Natural killer cell treated with Interleukin-12 subunit alpha and Interleukin-12 subunit beta and Interleukin-15 and Interleukin-18, amount 100 ng/mL, for 72 hours (primary cell): ENCODE data around the gene XAGE1A. TPM values are rescaled to one million over a fixed set of nuclear protein-coding genes. Genes with fewer than 3 reads are reported as not detected.
"Not testable (repeated sequence)": the region's sequence is repeated elsewhere in the genome, so short reads cannot be mapped to it uniquely, and the experiment has no call there.

ENCODE experiments used
- ATAC-seq, 2 donors: fragments of 150-1000 bp; cut with Tn5 transposase in 1 of 2; sonication (Bioruptor Pico), chemical (Tn5 transposase) in 1 of 2; 2 replicates each; pipeline ENCODE4 v1.10.0; 2021
- DNase-seq: peaks from one replicate; pipeline ENCODE4 v3.0.0; 2022; ENCODE audit warnings: low spot score
- H3K27ac Mint-ChIP-seq, 2 donors: 1 replicate in 1 of 2; 2 replicates in 1 of 2; pipeline ENCODE4 v1.8.0; 2022; ENCODE audit warnings: mixed read lengths in 2 of 2, mild to moderate bottlenecking in 1 of 2, moderate library complexity in 1 of 2
- H3K27me3 Mint-ChIP-seq, 2 donors: 1 replicate in 1 of 2; 2 replicates in 1 of 2; pipeline ENCODE4 v1.8.0; 2022; ENCODE audit warnings: mixed read lengths in 2 of 2
- H3K36me3 Mint-ChIP-seq: one replicate; pipeline ENCODE4 v1.8.0; 2022; ENCODE audit warnings: mixed read lengths
- H3K4me1 Mint-ChIP-seq, 2 donors: 1 replicate in 1 of 2; 2 replicates in 1 of 2; pipeline ENCODE4 v1.8.0; 2022; ENCODE audit warnings: low read depth in 2 of 2, mixed read lengths in 2 of 2, mild to moderate bottlenecking in 1 of 2
- H3K4me3 Mint-ChIP-seq: one replicate; pipeline ENCODE4 v1.8.0; 2022; ENCODE audit warnings: mixed read lengths
- H3K9me3 Mint-ChIP-seq: 2 replicates; pipeline ENCODE4 v1.8.0; 2022; ENCODE audit warnings: mixed read lengths
- total RNA-seq, 2 donors: library from RNA; stranded (reverse); gene quantifications; one replicate each; pipeline ENCODE4 v1.2.3, GENCODE V29; 2022

Gene XAGE1A, protein sequence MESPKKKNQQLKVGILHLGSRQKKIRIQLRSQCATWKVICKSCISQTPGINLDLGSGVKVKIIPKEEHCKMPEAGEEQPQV
- not detected for total RNA-seq

DNA sequence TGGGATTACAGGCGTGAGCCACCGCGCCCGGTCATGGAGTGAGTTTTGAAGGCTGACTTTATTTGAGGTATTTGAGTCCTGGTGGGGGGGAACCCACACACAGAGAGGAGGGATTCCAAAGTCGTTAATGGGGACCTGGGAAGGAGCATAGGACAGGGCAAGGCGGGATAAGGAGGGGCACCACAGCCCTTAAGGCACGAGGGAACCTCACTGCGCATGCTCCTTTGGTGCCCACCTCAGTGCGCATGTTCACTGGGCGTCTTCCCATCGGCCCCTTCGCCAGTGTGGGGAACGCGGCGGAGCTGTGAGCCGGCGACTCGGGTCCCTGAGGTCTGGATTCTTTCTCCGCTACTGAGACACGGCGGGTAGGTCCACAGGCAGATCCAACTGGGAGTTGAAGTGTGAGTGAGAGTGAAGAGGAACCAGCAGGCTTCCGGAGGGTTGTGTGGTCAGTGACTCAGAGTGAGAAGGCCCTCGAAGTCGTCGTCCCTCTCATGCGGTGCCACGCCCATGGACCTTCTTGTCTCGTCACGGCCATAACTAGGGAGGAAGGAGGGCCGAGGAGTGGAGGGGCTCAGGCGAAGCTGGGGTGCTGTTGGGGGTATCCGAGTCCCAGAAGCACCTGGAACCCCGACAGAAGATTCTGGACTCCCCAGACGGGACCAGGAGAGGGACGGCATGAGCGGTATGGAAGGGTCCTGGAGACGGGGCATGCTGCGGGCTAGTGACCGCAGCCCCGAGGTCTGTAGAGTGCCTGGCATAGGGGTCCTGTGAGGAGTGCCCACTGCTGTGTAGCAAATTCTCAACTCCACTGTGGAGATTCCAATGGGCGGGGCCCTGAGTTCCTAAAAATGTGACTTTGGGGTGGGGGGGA, at the start of gene XAGE1A:
Gene XAGE1A, plus strand, starts transcription at position 264 of the 874 bp plus-strand sequence. CDS start 1,554 bp downstream, outside the sequence.
- not testable (repeated sequence) for H3K4me1 Mint-ChIP-seq, H3K36me3 Mint-ChIP-seq, DNase-seq, H3K27me3 Mint-ChIP-seq, H3K27ac Mint-ChIP-seq, H3K9me3 Mint-ChIP-seq, H3K4me3 Mint-ChIP-seq
- ATAC-seq = peak in 1 of 2 donors; percentile 58

DNA sequence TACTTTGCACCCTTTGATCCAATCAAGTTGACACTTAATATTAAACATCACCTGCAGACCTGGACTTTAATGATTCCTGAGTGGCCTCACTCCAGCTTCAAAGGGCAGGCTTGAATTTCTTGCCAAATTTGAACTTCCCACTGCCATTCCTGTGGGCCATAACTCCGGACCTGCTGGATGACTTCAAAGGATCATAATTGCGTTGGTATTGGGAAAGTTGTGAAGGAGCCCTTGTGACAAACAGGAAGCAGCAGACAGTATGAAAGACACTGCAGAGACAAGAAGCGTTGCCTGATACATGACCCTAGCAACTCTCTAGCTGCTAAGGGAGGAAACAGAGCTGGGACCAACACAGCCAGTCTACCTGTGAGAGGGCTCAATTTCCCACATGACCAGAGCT, 43.6 kb upstream of the XAGE1A start:
- not testable (repeated sequence) for H3K4me1 Mint-ChIP-seq, H3K4me3 Mint-ChIP-seq, H3K27ac Mint-ChIP-seq, H3K9me3 Mint-ChIP-seq, DNase-seq, ATAC-seq, H3K36me3 Mint-ChIP-seq
- peaks cover 0 to 13% of the 10 kb centered on the region in 2 donors for H3K27me3 Mint-ChIP-seq

DNA sequence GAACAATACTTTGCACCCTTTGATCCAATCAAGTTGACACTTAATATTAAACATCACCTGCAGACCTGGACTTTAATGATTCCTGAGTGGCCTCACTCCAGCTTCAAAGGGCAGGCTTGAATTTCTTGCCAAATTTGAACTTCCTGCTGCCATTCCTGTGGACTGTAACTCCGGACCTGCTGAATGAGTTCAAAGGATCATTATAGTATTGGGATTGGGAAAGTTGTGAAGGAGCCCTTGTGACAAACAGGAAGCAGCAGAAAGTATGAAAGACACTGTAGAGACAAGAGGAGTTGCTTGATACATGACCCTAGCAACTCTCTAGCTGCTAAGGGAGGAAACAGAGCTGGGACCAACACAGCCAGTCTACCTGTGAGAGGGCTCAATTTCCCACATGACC, 24.3 kb upstream of the XAGE1A start:
- not testable (repeated sequence) for H3K4me3 Mint-ChIP-seq, ATAC-seq, H3K27ac Mint-ChIP-seq, H3K36me3 Mint-ChIP-seq, H3K4me1 Mint-ChIP-seq, H3K9me3 Mint-ChIP-seq, DNase-seq
- H3K27me3 Mint-ChIP-seq = peaks cover 0 to 14% of the 10 kb centered on the region in 2 donors

DNA sequence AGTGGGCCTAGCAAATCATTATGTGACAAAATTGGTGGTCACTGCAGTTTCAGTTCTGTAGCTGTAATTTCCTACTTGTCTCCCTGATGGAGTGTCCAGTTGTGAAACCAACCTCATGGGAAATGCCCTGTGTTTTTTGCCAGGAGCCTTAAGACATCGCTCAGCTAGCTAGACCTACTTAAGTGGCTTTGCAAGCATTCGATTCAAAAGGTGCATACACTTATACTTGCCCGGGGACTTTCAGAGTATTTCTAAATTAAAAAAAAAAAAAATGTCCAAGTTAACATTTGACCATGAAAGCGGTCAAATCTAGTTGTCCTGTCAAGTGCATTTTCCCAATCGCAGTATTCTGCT, 788 bp downstream of the XAGE1A start:
- H3K9me3 Mint-ChIP-seq, H3K27me3 Mint-ChIP-seq, H3K27ac Mint-ChIP-seq, DNase-seq, H3K4me3 Mint-ChIP-seq, H3K36me3 Mint-ChIP-seq, ATAC-seq, H3K4me1 Mint-ChIP-seq: not testable (repeated sequence)

DNA sequence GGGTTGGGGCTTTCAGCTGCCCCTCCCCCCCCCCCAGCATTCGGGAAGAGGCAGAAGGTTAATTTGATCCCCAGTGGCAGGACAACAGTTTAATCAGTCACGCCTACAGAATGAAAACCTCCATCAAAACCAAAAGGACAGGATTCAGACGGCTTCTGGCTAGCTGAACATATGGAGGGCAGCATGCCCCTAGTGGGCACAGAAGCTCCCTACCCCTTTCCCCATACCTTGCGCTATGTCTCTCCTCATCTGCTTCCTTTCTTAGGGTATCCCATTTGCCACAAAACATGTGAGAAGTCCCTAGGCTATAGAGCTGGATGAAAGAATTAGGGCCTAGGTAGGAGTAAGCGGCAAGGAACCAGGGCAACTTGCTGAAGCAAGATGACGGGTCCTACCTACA, 5.8 kb downstream of the XAGE1A start:
- H3K36me3 Mint-ChIP-seq, ATAC-seq, H3K9me3 Mint-ChIP-seq, H3K27ac Mint-ChIP-seq, H3K4me3 Mint-ChIP-seq, H3K4me1 Mint-ChIP-seq, H3K27me3 Mint-ChIP-seq, DNase-seq: not testable (repeated sequence)

DNA sequence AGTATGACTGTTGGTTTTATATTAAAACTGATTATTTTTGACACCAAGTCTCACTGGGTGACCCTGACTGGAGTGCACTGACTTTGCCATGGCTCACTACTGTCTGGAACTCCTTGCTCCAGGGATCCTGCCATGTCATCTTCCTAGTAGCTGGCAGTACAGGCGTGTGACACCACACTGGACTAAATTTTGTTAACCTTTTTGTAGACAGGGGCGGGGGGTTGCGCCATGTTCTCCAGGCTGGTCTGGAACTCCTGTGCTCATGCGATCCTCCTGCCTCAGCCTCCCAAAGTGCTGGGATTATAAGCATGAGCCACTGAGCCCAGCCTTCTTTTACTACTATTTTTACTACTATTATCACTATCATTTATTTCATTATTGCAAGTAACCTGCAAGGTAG, 8.9 kb downstream of the XAGE1A start:
- no peaks in the 10 kb centered on the region for H3K9me3 Mint-ChIP-seq
- H3K27ac Mint-ChIP-seq = no peak overlapping the region
- DNase-seq (no peak), ATAC-seq (no peak)
- H3K27me3 Mint-ChIP-seq = peaks cover 6 to 25% of the 10 kb centered on the region in 2 donors
- no peaks in the 10 kb centered on the region for H3K4me1 Mint-ChIP-seq
- H3K36me3 Mint-ChIP-seq = no peaks in the 10 kb centered on the region
- no peak overlapping the region for H3K4me3 Mint-ChIP-seq

DNA sequence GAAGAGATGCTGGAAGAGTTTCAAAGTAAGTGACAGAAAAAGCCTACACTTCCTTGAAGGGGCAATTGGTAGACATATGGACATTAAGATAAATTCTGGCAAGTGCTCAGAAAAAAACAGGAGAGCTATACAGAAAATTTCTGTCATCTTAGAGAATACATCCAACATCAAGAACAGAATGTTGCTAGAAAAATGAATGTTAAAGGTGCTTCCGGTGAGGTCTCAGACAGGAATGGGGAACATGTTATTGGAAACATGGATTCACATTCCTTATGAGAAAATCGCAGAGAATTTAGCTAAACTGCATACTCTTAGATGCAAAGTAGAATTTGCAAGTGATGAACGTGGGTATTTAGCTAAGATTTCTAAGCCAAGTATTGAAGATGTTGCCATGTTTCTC, 11.7 kb downstream of the XAGE1A start:
- no peaks in the 10 kb centered on the region for H3K36me3 Mint-ChIP-seq
- DNase-seq (no peak), ATAC-seq (no peak)
- peaks cover 6 to 29% of the 10 kb centered on the region in 2 donors for H3K27me3 Mint-ChIP-seq
- no peak overlapping the region for H3K4me3 Mint-ChIP-seq
- no peak overlapping the region for H3K27ac Mint-ChIP-seq
- no peaks in the 10 kb centered on the region for H3K9me3 Mint-ChIP-seq
- no peaks in the 10 kb centered on the region for H3K4me1 Mint-ChIP-seq

DNA sequence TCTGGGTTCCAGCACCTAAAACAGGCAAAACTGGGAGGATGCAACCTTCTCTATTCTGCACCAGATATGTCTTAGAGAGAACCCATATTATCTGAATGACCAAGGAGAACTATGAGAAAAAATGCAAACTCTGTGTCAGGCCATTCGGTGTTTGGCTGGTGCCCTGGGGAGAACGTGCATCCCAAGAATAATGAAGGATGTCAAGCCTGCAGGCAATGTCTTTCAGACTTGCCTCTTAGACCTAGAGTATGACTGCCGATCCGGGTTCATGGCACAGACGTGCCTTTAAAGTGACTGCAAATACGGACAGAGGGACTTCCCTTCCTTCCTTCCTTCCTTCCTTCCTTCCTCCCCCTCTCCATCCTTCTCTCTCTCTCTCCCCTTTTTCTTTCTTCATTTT, 14.3 kb downstream of the XAGE1A start:
- ATAC-seq = no peak
- no peak overlapping the region for H3K4me3 Mint-ChIP-seq

DNA sequence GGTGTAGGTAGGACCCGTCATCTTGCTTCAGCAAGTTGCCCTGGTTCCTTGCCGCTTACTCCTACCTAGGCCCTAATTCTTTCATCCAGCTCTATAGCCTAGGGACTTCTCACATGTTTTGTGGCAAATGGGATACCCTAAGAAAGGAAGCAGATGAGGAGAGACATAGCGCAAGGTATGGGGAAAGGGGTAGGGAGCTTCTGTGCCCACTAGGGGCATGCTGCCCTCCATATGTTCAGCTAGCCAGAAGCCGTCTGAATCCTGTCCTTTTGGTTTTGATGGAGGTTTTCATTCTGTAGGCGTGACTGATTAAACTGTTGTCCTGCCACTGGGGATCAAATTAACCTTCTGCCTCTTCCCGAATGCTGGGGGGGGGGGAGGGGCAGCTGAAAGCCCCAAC, 15.5 kb downstream of the XAGE1A start:
- not testable (repeated sequence) for ATAC-seq, H3K4me3 Mint-ChIP-seq, H3K36me3 Mint-ChIP-seq, H3K4me1 Mint-ChIP-seq, DNase-seq, H3K9me3 Mint-ChIP-seq, H3K27ac Mint-ChIP-seq
- peaks cover 6 to 20% of the 10 kb centered on the region in 2 donors for H3K27me3 Mint-ChIP-seq

More for the DNA sequence above, 14.3 kb downstream of the XAGE1A start:
- Mint-ChIP-seq H3K27ac (no peak overlapping the region), H3K4me1 (no peaks in the 10 kb centered on the region), H3K36me3 (no peaks in the 10 kb centered on the region), H3K27me3 (peaks cover 6 to 26% of the 10 kb centered on the region in 2 donors), H3K9me3 (no peaks in the 10 kb centered on the region)
- no peak for DNase-seq

DNA sequence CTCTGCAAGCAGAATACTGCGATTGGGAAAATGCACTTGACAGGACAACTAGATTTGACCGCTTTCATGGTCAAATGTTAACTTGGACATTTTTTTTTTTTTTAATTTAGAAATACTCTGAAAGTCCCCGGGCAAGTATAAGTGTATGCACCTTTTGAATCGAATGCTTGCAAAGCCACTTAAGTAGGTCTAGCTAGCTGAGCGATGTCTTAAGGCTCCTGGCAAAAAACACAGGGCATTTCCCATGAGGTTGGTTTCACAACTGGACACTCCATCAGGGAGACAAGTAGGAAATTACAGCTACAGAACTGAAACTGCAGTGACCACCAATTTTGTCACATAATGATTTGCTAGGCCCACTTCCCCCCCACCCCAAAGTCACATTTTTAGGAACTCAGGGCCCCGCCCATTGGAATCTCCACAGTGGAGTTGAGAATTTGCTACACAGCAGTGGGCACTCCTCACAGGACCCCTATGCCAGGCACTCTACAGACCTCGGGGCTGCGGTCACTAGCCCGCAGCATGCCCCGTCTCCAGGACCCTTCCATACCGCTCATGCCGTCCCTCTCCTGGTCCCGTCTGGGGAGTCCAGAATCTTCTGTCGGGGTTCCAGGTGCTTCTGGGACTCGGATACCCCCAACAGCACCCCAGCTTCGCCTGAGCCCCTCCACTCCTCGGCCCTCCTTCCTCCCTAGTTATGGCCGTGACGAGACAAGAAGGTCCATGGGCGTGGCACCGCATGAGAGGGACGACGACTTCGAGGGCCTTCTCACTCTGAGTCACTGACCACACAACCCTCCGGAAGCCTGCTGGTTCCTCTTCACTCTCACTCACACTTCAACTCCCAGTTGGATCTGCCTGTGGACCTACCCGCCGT, 20.7 kb downstream of the XAGE1A start:
- not testable (repeated sequence) for H3K9me3 Mint-ChIP-seq, H3K4me1 Mint-ChIP-seq
- peak in 1 of 2 donors; percentile 21 for ATAC-seq

DNA sequence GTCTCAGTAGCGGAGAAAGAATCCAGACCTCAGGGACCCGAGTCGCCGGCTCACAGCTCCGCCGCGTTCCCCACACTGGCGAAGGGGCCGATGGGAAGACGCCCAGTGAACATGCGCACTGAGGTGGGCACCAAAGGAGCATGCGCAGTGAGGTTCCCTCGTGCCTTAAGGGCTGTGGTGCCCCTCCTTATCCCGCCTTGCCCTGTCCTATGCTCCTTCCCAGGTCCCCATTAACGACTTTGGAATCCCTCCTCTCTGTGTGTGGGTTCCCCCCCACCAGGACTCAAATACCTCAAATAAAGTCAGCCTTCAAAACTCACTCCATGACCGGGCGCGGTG, 21.3 kb downstream of the XAGE1A start, which contains the start of gene XAGE1B:
Gene XAGE1B, minus strand, starts transcription at position 77 of the 339 bp plus-strand sequence. CDS start 1,536 bp downstream, outside the sequence.
- not testable (repeated sequence) for DNase-seq, H3K27me3 Mint-ChIP-seq, H3K4me3 Mint-ChIP-seq, H3K36me3 Mint-ChIP-seq, H3K4me1 Mint-ChIP-seq, H3K27ac Mint-ChIP-seq, H3K9me3 Mint-ChIP-seq
- peak in 1 of 2 donors; percentile 8 for ATAC-seq

More for the DNA sequence above, 20.7 kb downstream of the XAGE1A start:
- not testable (repeated sequence) for H3K27me3 Mint-ChIP-seq, H3K4me3 Mint-ChIP-seq, DNase-seq, H3K36me3 Mint-ChIP-seq, H3K27ac Mint-ChIP-seq

DNA sequence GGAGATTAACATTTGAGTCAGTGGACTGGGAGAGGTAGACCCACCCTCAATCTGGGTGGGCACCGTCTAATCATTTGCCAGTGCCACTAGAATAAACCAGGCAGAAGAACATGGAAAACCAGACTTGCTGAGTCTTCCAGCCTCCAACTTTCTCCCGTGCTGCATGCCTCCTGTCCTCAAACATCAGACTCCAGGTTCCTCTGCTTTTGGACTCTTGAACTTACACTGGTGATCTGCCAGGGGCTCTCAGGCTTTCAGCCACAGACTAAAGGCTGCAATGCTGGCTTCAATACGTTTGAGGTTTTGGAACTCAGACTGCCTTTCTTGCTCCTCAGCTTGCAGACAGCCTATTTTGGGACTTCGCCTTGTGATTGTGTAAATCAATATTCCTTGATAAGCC, 45.4 kb downstream of the XAGE1A start:
- H3K27me3 Mint-ChIP-seq = peaks cover 0 to 12% of the 10 kb centered on the region in 2 donors
- not testable (repeated sequence) for H3K4me3 Mint-ChIP-seq, DNase-seq, H3K4me1 Mint-ChIP-seq, H3K36me3 Mint-ChIP-seq, H3K9me3 Mint-ChIP-seq, H3K27ac Mint-ChIP-seq, ATAC-seq

DNA sequence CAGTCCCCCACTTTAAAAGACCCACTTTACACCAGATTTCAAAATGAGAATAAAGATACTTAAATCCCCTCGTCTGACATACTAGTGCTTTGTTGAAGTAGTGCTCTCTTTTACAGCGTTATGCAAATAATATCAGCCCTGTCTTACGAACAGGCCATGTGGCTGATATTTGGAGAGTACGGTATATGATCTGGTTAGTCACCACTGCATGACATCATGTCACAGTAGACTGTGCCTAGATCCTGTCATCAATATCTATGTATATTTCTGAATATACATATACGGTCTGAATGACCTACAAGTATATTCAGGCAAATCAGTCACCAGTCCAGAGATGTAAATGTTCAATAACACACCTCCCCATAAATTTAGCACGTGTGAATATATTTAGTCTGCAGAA, 46.7 kb downstream of the XAGE1A start:
- ATAC-seq = no peak
- Mint-ChIP-seq H3K36me3 (no peaks in the 10 kb centered on the region), H3K27me3 (peaks cover 0 to 12% of the 10 kb centered on the region in 2 donors), H3K27ac (no peak overlapping the region), H3K4me1 (no peaks in the 10 kb centered on the region), H3K9me3 (no peaks in the 10 kb centered on the region), H3K4me3 (no peak overlapping the region)
- no peak for DNase-seq
